ENCODE results near the gene DAZAP2.

- TF ChIP-seq CTCF (IDR thresholded peaks at IDR 0.05; ENCODE audit: low read depth, low read length), result no peak
- TF ChIP-seq POLR2A (IDR thresholded peaks at IDR 0.05; ENCODE audit: extremely low read depth, insufficient read length), result no peak
Measured at GRCh38 chr12:51192284-51192671, 46.3 kb upstream of the DAZAP2 start.
